Measurements from ENCODE around the gene ARHGEF4. TPM values are rescaled to one million over a fixed set of nuclear protein-coding genes. Genes with fewer than 3 reads are reported as not detected.

Gene ARHGEF4
- total RNA-seq, 1 experiment from 2014 or later, result 12.6 TPM

DNA sequence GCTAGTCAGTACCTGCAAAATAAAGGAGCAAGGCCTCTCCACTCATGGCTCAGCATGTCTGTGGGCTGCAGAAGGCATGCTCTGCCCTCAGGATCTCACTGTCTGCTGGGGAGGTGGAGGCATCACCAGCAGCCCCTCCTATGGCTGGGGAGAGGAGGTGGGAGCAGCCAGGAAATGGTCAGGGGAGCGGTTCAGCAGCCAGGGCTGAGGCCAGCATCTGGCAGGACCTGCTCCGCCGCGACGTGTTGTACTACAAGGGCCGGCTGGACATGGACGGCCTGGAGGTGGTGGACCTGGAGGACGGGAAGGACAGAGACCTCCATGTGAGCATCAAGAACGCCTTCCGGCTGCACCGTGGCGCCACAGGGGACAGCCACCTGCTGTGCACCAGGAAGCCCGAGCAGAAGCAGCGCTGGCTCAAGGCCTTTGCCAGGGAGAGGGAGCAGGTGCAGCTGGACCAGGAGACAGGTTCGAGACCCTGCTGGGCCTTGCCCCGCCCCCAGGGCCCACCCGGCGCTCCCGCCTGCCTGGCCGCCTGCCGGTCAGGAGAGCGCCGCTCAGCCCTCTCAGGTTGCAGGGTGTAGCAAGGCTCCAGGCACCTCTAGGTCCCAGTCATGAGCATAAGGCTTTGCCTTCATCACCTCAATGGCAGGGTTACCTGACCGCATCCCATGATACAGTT lies 207.5 kb downstream of the ARHGEF4 start:
- Histone ChIP-seq H3K4me1 (ENCODE audit: insufficient read depth, low read length) (no peaks in the 10 kb centered on the region), H4K20me1 (ENCODE audit: control insufficient read depth, insufficient read depth, insufficient read length) (peaks cover 2% of the 10 kb centered on the region), H3T11ph (ENCODE audit: low read length) (no peak overlapping the region), H2BK5ac (ENCODE audit: insufficient read length, low read length) (no peak overlapping the region), H2BK120ac (ENCODE audit: low read depth, low read length, poor library complexity, severe bottlenecking) (no peak overlapping the region), H4K91ac (ENCODE audit: insufficient read length, low read depth, low read length) (no peak overlapping the region), H3K23me2 (ENCODE audit: insufficient read length, low read depth, low read length, poor library complexity, severe bottlenecking) (no peaks in the 10 kb centered on the region), H3K27ac (ENCODE audit: insufficient read length, low read depth, low read length) (no peak overlapping the region), H3K56ac (ENCODE audit: insufficient read length, low read depth, low read length) (no peak overlapping the region), H2AK5ac (ENCODE audit: insufficient read length, low read length) (no peak overlapping the region), H3K9ac (ENCODE audit: extremely low read depth, insufficient read length, low read length) (no peak overlapping the region), H3K79me1 (ENCODE audit: insufficient read depth, low read depth, low read length, poor library complexity, severe bottlenecking) (no peaks in the 10 kb centered on the region), H2BK20ac (ENCODE audit: low read depth, low read length, poor library complexity, severe bottlenecking) (no peak overlapping the region), H3K79me2 (ENCODE audit: insufficient read depth, low read length) (no peaks in the 10 kb centered on the region), H2BK12ac (ENCODE audit: insufficient read length, low read depth, low read length) (no peak overlapping the region), H3K14ac (ENCODE audit: insufficient read depth, low read length) (no peak overlapping the region; the same call in 1 of the 2 replicates), H3K4me2 (ENCODE audit: insufficient read depth, insufficient read length, low read length) (no peak overlapping the region), H3K18ac (ENCODE audit: insufficient read length, low read depth, low read length) (no peak overlapping the region), H2BK15ac (ENCODE audit: low read depth, low read length) (no peak overlapping the region), H2AFZ (ENCODE audit: low read length) (no peak overlapping the region), H4K8ac (replicated peaks; ENCODE audit: insufficient read length, low read depth, low read length) (no peak overlapping the region), H4K5ac (ENCODE audit: insufficient read length, low read depth, low read length) (no peak overlapping the region), H3K4ac (ENCODE audit: low read depth, low read length) (no peak overlapping the region), H3K9me3 (ENCODE audit: control insufficient read depth, low read depth, low read length) (no peaks in the 10 kb centered on the region), H3K27me3 (ENCODE audit: insufficient read depth, low read length) (no peaks in the 10 kb centered on the region), H3K23ac (ENCODE audit: insufficient read length, low read depth, low read length) (no peak overlapping the region)
- peaks cover 9% of the 10 kb centered on the region in 2 experiments for H3K4me1 Mint-ChIP-seq
- no peak overlapping the region for H3K4me3 Mint-ChIP-seq
- no CpG with 5 or more reads among the region's 24 CpGs for WGBS (ENCODE audit: extremely low coverage, insufficient read length, low lambda C conversion rate)
- no peaks in the 10 kb centered on the region for H3K9me3 Mint-ChIP-seq
- no peak overlapping the region; a peak in 1 of 7 replicates for H3K27ac Mint-ChIP-seq
- H3K36me3 Mint-ChIP-seq (ENCODE audit: insufficient read depth in 1 of 3, low read depth in 3 of 3), result peaks cover 9 to 27% (median 24%) of the 10 kb centered on the region in 3 experiments; a peak in 6 of 7 replicates
- no peaks in the 10 kb centered on the region; the same call in 1 of the 2 replicates for H3K27me3 Mint-ChIP-seq (ENCODE audit: low read depth)
- TF ChIP-seq, protein P1, sequence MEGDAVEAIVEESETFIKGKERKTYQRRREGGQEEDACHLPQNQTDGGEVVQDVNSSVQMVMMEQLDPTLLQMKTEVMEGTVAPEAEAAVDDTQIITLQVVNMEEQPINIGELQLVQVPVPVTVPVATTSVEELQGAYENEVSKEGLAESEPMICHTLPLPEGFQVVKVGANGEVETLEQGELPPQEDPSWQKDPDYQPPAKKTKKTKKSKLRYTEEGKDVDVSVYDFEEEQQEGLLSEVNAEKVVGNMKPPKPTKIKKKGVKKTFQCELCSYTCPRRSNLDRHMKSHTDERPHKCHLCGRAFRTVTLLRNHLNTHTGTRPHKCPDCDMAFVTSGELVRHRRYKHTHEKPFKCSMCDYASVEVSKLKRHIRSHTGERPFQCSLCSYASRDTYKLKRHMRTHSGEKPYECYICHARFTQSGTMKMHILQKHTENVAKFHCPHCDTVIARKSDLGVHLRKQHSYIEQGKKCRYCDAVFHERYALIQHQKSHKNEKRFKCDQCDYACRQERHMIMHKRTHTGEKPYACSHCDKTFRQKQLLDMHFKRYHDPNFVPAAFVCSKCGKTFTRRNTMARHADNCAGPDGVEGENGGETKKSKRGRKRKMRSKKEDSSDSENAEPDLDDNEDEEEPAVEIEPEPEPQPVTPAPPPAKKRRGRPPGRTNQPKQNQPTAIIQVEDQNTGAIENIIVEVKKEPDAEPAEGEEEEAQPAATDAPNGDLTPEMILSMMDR (conservative IDR thresholded peaks at IDR 0.05), result no peak
- no peak for DNase-seq
